ENCODE data around the gene TCAIM. TPM values are rescaled to one million over a fixed set of nuclear protein-coding genes. Genes with fewer than 3 reads are reported as not detected.

TCAIM gene
- total RNA-seq, 1 donor from 2014 or later: 35.9 TPM

- H3K27me3 ChIP-seq (ENCODE audit: low read depth): no peaks in the 10 kb centered on the region
- H3K9me3 ChIP-seq (replicated peaks): no peaks in the 10 kb centered on the region
- intact Hi-C loops (cut with micrococcal nuclease): no loop called here
- DNase-seq: no peak
- H3K4me1 ChIP-seq: no peaks in the 10 kb centered on the region
- no peaks in the 10 kb centered on the region for H3K36me3 ChIP-seq
- no peak for TF ChIP-seq CTCF (IDR thresholded peaks at IDR 0.05; ENCODE audit: borderline replicate concordance)
- no peak overlapping the region for H3K4me3 ChIP-seq
- H3K27ac ChIP-seq (replicated peaks): no peak overlapping the region
These were observed 81.5 kb downstream of the TCAIM start for GRCh38 chr3:44419923-44420650.

- no peaks in the 10 kb centered on the region for H3K9me3 ChIP-seq (replicated peaks)
- no peak for TF ChIP-seq CTCF (IDR thresholded peaks at IDR 0.05; ENCODE audit: borderline replicate concordance)
- H3K27ac ChIP-seq (replicated peaks): no peak overlapping the region
- no peaks in the 10 kb centered on the region for H3K36me3 ChIP-seq
- intact Hi-C loops (cut with micrococcal nuclease): no loop called here
- H3K4me1 ChIP-seq: no peaks in the 10 kb centered on the region
- no peak overlapping the region for H3K4me3 ChIP-seq
- DNase-seq: no peak
- H3K27me3 ChIP-seq (ENCODE audit: low read depth): no peaks in the 10 kb centered on the region
These were observed 82.1 kb downstream of the TCAIM start for GRCh38 chr3:44420676-44421075.

- intact Hi-C loops (cut with micrococcal nuclease): no loop called here
- no peak for TF ChIP-seq CTCF (IDR thresholded peaks at IDR 0.05; ENCODE audit: borderline replicate concordance)
- no peak overlapping the region for H3K4me3 ChIP-seq
- no peaks in the 10 kb centered on the region for H3K36me3 ChIP-seq
- no peaks in the 10 kb centered on the region for H3K27me3 ChIP-seq (ENCODE audit: low read depth)
- H3K4me1 ChIP-seq: no peaks in the 10 kb centered on the region
- H3K27ac ChIP-seq (replicated peaks): no peak overlapping the region
- no peak for DNase-seq
- no peaks in the 10 kb centered on the region for H3K9me3 ChIP-seq (replicated peaks)
These were observed 82.7 kb downstream of the TCAIM start for GRCh38 chr3:44421280-44421679.

GRCh38 chr3:44424758-44425157, 86.2 kb downstream of the TCAIM start:
- intact Hi-C loops (cut with micrococcal nuclease): no loop called here
- Histone ChIP-seq H3K27me3 (ENCODE audit: low read depth) (no peaks in the 10 kb centered on the region), H3K4me1 (no peaks in the 10 kb centered on the region), H3K4me3 (no peak overlapping the region), H3K36me3 (no peaks in the 10 kb centered on the region), H3K9me3 (replicated peaks) (no peaks in the 10 kb centered on the region), H3K27ac (replicated peaks) (no peak overlapping the region)
- TF ChIP-seq CTCF (IDR thresholded peaks at IDR 0.05; ENCODE audit: borderline replicate concordance): no peak
- DNase-seq: no peak

- no peak for TF ChIP-seq CTCF (IDR thresholded peaks at IDR 0.05; ENCODE audit: borderline replicate concordance)
- no peak for DNase-seq
- Histone ChIP-seq H3K4me1 (no peaks in the 10 kb centered on the region), H3K4me3 (no peak overlapping the region), H3K9me3 (replicated peaks) (no peaks in the 10 kb centered on the region), H3K36me3 (no peaks in the 10 kb centered on the region), H3K27ac (replicated peaks) (no peak overlapping the region), H3K27me3 (ENCODE audit: low read depth) (no peaks in the 10 kb centered on the region)
- intact Hi-C loops (cut with micrococcal nuclease): no loop called here
These were observed 89.1 kb downstream of the TCAIM start for GRCh38 chr3:44427683-44428082.

Data from left ventricle myocardium inferior (tissue), 1 donor.